Fibroblast of skin of left biceps (primary cell): ENCODE measurements around the gene UNKL.
"Not testable (repeated sequence)": the region's sequence is repeated elsewhere in the genome, so short reads cannot be mapped to it uniquely, and the experiment has no call there.

ENCODE experiments used
- DNase-seq, 2 experiments: peaks; one replicate each; pipeline ENCODE4 v3.0.0-alpha.2; 2013; ENCODE audit warnings: low read depth in 2 of 2

UNKL gene

DNA sequence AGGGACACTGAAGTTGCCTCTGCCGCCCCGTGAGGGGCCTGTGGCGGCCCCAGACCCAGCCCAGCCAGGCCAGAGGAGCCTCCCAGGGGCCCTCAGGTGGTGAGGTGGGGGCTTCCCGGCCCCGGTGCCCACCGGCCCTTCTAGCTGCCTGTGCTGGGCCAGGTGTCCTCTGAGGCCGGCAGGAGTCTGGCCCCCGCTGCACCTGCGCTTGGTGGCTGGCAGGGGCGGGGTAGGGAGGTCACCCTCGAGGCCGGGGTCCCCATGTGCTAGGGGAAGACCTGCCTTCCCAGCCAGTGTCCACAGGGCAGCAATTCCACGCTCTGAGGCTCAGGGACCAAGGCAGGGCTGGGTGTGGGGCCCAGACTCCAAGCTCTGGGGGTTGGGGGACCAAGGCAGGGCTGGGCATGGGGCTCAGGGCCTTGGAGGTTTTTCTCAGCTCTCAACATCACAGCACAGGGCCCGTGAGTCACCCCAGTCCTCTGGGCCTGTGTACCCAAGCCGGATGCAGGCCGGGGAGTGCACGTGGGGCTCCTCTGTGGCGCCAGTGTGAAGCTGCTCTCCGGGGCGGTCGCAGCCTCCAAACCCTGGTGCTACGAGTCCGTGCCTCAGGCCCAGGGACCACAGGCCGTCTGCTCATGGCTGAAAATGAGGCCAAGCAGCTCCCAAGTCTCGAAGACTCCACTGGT is 31.2 kb upstream of the UNKL start:
- DNase-seq: no peak

DNA sequence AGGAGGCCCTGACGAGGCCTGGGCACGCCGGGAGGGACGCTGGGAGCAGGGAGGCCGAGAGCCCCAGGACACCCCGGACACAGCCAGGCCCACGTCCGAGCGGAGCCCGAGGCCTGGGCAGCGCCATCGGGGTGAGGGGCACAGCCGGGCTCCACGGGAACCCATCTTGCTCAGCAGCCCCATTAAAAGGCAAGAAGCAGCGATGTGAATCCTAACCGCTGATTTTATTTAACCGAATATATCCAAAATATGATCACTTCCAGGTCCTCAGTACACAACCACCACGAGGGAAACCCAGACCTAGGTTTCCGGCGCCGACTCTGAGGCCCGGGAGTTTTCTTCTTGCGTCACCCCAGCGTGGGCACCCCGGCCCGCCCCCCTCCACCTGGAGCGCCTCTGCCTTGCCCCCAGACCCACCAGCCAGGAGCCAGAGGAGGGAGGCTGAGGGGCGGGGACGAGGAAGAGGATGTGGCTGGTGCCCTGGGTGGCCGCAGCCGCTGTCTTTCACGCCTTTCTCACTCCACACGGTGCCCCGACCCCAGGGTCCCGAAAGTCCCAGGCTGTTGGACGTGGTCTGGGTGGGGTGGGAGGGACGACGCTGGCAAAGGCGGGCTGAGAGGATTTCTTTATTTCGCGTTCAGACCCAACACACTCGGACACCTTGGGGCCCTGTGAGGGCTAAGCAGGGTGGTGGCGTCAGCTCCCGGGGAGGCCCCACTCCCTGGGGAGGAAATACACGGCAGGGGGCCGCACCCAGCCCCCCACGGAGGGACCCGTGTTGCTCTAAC is 30.4 kb upstream of the UNKL start:
- DNase-seq: no peak

DNA sequence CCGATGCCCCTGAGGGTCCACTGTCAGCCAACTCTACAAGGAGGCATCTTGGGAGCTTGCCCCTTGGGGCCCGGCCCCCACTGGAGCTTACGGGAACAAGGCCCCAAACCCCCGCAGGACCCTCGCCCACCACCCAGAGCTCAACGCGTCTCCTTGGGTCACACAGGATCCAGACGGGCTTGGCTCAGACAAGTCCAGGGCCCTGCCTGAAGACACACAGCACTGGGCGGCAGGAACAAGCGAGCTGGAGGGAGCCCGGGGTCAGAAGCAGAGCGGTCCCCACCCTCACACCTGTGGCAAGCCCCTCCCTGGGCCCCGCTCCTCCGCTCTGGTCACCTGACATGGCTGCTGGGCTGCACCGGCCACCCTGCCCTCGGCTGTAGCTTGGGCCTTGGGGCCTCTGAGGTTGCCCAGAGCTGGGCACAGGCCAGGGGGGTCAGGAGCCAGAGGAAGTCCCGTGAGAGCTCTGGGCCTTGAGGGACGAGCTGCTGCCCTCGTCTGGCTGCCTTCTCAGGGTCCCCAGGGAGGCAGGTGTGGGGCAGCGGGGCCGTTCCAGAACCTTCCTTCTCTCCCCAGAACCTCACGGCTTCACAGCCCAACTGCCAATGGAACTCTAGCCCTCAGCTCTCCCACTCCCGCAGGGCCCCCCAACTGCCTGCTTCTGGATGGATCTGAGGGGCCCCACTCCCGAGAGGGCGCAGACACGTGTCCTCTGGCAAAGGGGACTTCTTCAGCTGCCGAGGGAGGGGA is 29.7 kb upstream of the UNKL start, which contains the start of gene CCDC154:
Gene CCDC154, minus strand, starts transcription at position 577 of the 750 bp plus-strand sequence. Its CDS starts 234 bp downstream, at position 343.
- no peak for DNase-seq

DNA sequence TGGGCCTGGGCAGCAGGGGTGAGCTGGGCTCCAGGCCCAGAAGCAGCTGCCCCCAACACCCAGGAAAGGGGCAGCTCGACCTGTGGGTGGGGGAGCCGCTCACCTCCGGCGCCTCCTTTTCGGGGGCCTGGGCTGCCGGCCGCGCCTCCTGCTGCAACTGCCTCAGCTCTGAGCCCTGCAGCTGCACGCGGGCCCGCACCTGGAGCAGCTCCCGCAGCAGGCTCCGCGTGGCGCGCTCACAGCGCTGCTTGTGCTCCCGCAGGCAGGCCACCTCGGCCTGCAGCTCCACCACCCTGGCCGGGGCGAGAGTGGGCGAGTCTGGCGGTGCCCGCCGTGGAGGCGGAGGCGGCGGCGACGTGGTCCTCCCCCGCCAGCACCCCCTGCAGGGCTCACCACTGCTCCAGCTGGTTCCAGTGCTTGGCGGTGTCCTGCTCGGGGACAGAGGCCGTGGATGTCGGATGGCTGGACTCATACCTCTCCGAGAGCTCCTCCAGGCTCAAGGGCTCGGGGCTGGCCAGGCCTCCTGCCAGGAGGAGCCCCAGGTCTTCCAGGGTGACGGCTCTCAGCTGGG is 29.0 kb upstream of the UNKL start:
- no peak for DNase-seq

DNA sequence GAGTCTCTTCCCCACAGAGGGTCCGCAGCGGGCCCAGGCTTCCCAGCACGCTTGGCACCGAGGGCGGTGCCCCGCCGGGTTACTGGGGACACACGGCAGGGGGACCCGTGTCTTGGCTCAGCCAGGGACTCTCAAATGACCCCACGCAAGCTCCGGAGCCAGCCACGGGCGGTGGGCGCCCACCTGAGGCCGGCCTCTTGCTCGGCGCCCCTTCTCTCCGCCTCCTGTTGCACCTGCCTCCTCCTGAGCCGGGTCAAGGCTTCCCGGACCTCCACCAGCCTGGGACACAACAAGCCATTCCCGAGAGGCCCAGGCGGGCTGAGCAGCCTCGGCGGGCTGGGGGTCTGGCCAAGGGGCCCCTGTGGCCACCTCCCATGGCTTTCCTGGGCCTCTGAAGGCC is 28.2 kb upstream of the UNKL start:
- DNase-seq: no peak

DNA sequence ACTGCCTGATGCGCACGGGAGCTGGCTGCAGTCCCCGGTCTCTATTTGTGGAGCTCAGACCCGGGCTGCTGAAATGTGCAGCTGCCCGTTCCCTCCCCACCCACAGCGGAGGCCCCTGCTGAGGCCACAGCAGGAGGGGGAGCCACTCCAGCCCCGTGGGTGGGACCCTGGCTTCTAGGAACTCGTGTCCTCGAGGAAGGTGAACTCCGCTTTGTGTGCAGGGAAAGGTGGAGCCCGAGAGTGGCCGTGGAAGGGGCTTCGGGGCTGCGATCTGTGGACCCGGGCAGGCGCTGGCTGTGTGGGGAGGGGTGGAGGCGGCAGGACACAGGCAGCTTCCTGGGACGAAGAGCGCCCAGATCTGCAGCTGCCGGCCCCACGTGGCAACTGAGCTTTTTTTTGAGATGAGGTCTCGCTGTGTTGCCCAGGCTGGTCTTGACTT is 26.9 kb upstream of the UNKL start:
- no peak for DNase-seq

DNA sequence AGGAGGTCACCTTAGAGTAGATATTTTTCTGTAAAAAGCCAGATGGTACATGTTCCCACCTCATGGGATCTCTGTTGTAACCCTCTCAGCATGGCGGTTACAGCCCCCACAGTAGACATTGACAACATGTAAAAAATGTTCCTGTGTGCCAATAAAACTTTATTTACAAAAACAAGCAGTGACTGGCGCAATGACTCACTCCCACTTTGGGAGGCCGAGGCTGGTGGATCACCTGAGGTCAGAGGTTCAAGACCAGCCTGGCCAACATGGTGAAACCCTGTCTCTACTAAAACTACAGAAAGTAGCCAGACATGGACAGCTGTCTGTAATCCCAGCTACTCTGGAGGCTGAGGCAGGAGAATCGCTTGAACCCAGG is 25.2 kb upstream of the UNKL start:
- DNase-seq: not testable (repeated sequence)

DNA sequence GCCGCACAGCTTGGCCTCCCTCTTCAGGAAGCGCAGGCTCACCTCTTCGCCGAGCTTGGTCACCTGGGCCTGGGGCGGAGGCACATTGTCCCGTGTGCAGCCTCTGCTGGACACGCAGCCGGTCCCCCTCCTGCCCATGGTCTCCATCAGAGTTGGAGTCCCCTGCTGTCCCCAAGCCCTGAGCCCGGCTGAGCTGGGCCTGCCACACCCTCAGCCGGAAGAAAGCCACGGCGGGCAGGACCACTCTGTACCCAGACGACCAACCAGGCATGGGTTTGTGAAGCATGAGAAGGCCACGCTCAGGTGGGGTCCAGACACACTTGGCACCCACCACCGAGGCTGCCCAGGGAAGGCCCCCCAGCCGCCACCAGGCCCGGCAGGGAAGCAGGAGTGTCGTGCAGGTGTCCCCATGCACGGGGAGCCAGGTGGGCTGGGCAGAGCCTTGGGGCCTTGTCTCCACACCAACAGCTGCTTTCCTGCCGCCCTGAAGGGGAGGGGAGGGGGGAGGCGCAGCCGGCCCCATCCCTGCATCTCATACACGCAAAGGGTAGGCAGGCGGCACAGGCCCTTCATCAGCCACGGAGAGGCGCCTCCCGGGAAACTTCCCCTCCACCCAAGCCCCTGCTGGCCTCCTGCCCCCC is 24.7 kb upstream of the UNKL start:
- DNase-seq: no peak

DNA sequence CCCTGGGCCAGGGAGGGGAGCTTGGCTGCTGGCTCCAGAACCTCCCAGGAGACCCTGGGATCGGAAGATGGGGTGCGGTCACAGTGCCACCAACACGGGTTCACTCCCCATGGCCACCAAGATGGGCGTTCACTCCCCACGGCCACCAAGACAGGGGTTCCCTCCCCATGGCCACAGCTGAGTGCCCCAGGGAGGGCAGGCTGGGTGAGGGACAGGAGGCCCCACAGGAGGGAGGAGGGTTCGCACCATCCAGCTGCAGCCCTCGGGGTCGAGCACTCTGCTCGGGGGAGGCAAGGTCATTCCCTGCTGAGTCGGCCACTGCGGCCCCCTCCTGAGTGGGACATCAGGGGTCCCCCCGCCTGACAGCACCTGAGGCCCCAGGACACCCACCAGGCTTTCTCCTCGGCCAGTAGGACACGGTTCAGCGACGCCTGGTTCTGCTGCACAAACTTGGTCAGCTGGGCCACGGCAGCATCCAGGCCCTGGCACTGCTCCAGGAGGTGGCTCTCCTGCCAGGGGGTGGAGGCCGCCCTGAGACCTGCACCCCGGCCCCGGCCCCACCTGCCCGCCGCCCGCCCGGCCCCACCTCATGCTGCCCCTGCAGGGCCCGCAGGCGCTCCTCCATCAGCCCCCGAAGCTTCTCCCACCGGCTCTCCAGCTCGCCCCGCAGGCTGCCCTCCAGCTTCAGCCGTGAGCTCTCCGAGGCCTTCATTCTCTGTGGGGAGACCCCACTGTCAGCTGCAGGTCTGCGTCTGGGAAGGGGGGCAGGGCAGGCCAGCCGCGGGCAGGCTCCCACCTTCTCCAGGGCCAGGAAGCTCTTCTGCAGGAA is 23.9 kb upstream of the UNKL start:
- no peak for DNase-seq

DNA sequence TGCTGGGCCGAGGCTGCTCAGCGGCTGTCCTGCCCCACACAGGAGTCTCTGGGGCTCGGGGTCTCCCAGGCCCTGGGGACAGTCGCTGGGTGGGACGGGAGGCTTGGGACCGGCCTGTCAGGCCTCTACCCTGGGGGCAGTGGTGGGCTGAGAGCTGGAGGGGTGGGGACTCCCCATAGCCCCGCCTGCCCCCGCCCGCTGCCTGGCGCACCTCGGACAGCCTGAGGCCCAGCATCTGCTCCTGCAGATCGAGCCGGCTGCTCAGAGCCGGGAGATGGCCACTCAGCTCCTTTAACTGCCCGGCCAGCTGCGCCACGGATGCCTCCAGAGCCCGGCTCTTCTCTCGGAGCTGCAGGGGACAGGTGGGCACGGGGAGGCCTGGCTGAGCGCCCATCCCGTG is 23.1 kb upstream of the UNKL start:
- DNase-seq: no peak

DNA sequence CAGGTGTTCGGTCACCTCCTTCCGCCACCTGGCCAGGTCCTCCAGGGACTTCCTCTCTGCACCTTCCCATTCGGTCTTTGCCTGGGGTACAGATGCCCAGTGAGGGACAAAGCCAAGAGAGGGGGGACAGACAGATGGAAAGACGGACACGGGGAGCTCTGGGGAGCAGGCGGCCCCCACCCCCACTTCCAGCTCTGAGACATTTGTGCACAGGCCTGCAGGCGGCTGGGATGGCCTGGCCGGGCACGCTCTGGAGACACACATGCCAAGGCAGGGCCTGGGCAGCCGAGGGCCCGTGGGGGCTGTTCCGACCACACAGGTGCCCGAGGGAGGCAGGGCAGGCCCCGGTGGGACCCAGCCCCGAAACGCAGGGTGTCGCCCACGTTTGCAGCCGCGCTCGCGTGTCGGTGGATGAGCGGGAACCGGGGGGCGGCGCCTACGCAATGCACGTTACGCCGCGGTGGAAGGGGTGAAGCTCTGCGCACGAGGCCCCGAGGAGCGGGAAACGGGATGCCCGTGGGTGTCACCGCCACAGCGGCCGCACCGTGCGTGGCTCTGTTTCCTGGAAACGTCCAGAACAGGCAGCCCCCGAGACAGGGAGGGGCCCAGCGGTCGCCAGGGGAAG is 22.3 kb upstream of the UNKL start:
- DNase-seq: no peak

DNA sequence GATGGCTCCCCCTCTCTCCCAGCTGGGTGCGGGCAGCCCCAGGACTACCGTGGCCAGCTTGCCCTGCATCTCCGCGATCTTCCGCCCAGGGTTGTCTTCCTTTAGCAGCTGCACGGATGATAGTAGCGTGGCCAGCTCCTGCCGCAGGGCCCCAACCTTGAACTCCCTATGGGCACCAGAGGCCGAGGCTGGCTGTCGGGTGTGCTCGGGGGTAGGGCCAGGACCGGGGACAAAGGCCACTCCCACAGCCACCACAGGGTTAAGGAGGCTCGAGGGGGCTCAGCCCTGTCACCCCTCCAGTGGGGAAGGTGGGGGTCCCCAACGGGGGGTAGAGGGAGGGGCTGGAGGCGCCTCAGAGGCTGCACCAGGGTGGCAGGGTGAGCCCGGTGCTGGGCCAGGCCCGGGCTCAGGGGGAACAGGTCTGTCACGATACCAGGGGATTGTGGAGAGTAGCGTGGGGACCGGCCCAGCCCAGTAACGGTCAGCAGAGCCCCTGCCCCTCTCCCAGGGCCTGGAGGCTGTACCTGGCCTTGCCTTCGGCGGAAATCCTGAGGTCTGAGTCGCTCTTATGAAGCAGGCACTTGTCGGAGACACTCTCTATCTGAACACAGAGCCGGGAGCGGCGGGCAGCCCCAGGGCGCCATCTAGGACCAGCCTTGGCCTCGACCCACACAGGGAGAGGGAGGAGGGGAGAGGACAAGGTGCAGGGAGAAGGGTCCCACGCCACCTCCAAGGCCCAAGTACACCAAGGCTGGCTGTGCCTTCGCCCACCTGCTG is 21.6 kb upstream of the UNKL start:
- DNase-seq: no peak

DNA sequence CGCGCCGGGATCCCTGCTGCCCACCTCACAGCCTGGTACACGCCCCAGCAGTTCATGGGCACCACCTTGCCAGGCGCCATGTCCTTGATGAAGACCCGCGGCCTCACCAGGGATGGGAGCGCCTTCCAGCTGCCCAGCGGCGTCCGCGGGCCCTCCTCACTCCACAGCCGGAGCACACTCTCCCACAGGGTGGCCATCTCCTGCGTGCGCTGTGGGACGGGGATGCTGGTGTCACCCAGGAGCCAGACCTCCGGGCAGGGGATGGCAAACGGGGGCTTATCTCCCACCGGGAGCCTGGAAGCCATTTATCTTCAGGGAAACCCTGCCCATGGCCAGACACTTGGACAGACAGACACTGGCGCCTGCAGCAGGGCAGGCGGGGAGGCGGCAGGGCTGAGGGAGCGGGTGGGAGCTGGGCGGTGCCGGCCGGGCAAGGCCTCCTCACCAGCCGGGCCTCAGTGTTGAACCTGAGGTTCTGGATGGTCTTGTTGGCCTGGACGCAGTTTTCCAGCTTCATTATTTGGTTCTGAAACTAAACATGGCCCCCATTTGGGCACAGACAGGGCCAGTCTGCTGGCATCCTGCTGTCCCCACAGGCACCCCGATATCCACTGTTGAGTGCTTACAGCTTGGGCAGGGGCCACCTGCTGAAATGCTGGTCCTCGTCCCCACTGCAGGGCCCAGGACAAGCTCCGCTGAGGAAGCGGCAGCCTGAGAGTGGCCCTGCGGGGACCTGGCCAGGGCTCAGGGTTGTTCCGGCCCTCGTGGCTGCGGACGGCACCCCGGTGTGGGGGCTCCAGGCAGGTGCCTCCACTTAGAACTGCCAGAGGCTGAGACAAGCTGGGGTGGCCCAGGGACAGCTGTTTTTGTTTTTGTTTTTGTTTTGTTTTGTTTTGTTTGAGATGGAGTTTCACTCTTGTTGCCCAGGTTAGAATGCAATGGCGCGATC is 20.4 kb upstream of the UNKL start:
- DNase-seq: no peak

DNA sequence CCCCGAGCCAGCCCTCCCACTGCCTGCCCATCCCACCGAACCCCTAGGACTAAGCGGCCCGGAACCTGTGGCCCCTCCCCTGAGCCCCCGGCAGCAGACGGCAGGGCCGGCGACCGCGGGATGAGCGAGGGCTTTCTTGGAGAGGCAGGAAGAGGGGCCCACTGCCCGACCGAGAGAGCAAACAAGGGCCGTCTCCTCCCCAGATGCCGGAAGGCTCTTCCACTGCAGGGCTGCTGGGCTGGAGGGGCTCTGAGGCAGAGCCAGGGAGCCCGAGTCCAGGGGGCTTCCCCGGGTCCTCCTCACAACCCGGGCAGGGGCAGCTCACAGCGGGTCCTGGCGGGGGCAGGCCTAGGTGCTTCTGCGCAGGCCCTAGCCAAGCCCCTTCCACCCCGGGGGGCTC is 19.3 kb upstream of the UNKL start:
- DNase-seq: no peak

DNA sequence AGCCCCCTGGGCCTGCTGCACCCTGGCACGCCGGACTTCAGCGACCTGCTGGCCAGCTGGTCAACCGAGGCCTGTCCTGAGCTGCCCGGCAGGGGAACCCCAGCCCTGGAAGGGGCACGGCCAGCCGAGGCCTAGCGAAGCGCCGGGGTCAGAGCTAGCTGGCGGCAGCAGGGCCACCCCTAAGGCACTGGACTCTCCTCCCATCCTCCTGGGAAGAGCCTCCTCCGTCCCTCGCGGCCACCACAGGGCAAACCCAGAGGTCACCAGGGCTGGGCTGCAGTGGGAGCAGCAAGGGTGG is 18.7 kb upstream of the UNKL start:
- no peak for DNase-seq

DNA sequence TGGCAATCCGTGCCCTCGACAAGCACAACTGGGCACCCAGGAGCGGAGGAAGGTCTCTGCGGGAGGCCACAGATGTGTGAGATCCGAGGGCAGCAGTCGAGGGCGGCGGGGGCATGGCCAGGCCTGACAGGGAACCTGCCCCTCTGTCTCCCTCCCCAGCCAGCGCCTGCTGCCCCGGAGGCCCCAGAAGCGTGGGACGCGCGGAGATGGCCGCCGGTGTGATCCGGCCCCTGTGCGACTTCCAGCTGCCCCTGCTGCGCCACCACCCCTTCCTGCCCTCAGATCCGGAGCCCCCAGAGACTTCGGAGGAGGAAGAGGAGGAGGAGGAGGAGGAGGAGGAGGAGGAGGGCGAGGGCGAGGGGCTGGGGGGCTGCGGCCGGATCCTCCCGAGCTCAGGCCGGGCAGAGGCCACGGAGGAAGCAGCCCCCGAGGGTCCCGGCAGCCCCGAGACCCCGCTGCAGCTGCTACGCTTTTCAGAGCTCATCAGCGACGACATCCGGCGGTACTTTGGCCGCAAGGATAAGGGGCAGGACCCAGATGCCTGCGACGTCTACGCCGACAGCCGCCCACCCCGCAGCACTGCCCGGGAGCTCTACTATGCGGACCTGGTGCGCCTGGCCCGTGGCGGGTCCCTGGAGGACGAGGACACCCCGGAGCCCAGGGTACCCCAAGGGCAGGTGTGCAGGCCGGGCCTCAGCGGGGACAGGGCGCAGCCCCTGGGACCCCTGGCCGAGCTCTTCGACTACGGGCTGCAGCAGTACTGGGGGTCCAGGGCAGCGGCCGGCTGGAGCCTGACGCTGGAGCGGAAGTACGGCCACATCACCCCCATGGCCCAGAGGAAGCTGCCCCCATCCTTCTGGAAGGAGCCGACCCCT is 18.1 kb upstream of the UNKL start:
- no peak for DNase-seq

DNA sequence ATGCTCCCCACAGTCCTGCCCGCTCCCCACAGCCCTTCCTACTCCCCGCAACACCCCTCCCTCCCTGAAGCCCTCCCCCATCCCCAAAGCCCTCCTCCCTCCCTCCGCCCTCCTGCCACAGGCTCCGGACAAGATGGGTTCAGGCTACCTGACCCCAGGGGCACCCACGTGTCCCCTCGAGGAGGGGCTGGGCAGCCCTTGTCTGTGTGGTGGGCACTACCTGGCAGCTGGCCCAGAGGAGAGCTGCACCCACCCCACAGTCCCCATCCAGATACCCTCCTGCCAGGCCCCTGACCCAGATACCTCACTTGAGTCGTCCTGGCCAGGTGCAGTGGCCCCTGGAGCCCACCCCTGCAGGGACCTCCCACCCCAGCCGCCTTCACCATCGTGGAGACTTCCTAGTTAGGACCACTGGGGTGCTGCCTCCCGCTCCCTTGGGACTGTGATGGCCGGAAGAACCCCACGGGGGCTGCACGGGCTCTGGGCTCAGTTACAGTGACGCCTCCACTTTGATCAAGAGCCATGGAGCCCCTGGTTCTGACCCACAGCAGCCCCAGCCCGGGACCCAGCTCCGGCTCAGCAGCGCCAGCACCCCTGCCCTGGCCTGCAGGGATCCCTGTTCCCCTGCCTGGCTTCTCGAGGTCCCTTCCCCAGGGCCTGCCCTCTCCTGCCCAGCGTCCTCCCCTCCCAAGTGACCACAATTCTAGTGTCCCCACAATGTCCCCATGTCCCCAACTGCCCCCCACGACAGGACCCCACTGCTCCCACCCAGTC is 17.2 kb upstream of the UNKL start:
- no peak for DNase-seq
